Upper lobe of left lung (tissue), 6 donors: ENCODE results near the gene SLC44A5. TPM values are rescaled to one million over a fixed set of nuclear protein-coding genes. Genes with fewer than 3 reads are reported as not detected.
A peak's percentile ranks its signal among the peaks of the same experiment; 100 is the strongest.
"Not testable (repeated sequence)": the region's sequence is repeated elsewhere in the genome, so short reads cannot be mapped to it uniquely, and the experiment has no call there.

ENCODE experiments used
- ATAC-seq, 2 donors: fragments of 200-7000 bp; cut with Tn5 transposase; one replicate each; pipeline ENCODE4 v1.9.1; 2022; ENCODE audit warnings: mild to moderate bottlenecking in 2 of 2, moderate library complexity in 2 of 2; ENCODE audit not compliant: low FRiP score in 2 of 2
- DNase-seq, 2 donors: peaks; one replicate each; pipeline ENCODE4 v3.0.0-alpha.2; 2019 to 2020
- H3K27ac ChIP-seq, 4 donors: fragments of 200-600 bp; sonication (generic); one replicate each; pipeline ENCODE4 v1.5.1; 2016 to 2019
- H3K27me3 ChIP-seq, 4 donors: fragments of 200-600 bp; sonication (generic); one replicate each; pipeline ENCODE4 v1.5.1; 2017 to 2019
- H3K36me3 ChIP-seq, 4 donors: fragments of 200-600 bp; sonication (generic); one replicate each; pipeline ENCODE4 v1.5.1; 2016 to 2019
- H3K4me1 ChIP-seq, 4 donors: fragments of 200-600 bp; sonication (generic); one replicate each; pipeline ENCODE4 v1.5.1; 2018 to 2019
- H3K4me3 ChIP-seq, 4 donors: fragments of 200-600 bp; sonication (generic); one replicate each; pipeline ENCODE4 v1.5.1; 2017 to 2019; ENCODE audit warnings: mild to moderate bottlenecking in 2 of 4, moderate library complexity in 1 of 4
- H3K9me3 ChIP-seq, 4 donors: fragments of 200-600 bp; sonication (generic); one replicate each; pipeline ENCODE4 v1.5.1; 2018 to 2019
- EP300 ChIP-seq, 4 donors: sonication (generic); formaldehyde crosslinking; IDR thresholded peaks; one replicate each; pipeline ENCODE4 v1.5.1; 2017; ENCODE audit warnings: antibody characterized with exemption in 4 of 4, control low read depth in 2 of 4
- POLR2A ChIP-seq, 4 donors: fragments of 450-650 bp; IDR thresholded peaks; one replicate each; pipeline ENCODE4 v1.5.1; 2016 to 2017; ENCODE audit warnings: antibody characterized with exemption in 4 of 4, mild to moderate bottlenecking in 2 of 4
- POLR2AphosphoS5 ChIP-seq, 2 donors: sonication (generic); formaldehyde crosslinking; IDR thresholded peaks; one replicate each; pipeline ENCODE4 v1.5.1; 2017; ENCODE audit warnings: antibody characterized with exemption in 2 of 2
- WGBS, 2 donors: methylation state at CpG; one replicate each; pipeline ENCODE4 v1.1.5; 2017 to 2018; 5-methylcytosine and 5-hydroxymethylcytosine counted together
- total RNA-seq, 6 donors: library from RNA; depleted of rRNA in 4 of 6; stranded (reverse); fragments of >200 nt in 4 of 6; gene quantifications; one replicate each; pipeline versions ENCODE4 v1.1.0 to v1.2.1, GENCODE V29; 2016 to 2021
- TF ChIP-seq, protein P1 (sequence below), 6 experiments: fragments of 450-650 bp in 4 of 6; fragments of 200-600 bp in 2 of 6; sonication (generic) in 2 of 6; IDR thresholded peaks; one replicate each; pipeline ENCODE4 v1.5.1; 2016 to 2019; ENCODE audit warnings: antibody characterized with exemption in 6 of 6
- donor health status: DM: no; HTN: no; CAD: no; lungs with moderate emphysema.
- donor health status: DM: no; HTN: yes; CAD: no; lungs with severe emphysema.

SLC44A5 gene
- total RNA-seq, 6 donors from 2014 or later: 0.11 to 4.2 (median 0.40) TPM; not detected in 1

DNA sequence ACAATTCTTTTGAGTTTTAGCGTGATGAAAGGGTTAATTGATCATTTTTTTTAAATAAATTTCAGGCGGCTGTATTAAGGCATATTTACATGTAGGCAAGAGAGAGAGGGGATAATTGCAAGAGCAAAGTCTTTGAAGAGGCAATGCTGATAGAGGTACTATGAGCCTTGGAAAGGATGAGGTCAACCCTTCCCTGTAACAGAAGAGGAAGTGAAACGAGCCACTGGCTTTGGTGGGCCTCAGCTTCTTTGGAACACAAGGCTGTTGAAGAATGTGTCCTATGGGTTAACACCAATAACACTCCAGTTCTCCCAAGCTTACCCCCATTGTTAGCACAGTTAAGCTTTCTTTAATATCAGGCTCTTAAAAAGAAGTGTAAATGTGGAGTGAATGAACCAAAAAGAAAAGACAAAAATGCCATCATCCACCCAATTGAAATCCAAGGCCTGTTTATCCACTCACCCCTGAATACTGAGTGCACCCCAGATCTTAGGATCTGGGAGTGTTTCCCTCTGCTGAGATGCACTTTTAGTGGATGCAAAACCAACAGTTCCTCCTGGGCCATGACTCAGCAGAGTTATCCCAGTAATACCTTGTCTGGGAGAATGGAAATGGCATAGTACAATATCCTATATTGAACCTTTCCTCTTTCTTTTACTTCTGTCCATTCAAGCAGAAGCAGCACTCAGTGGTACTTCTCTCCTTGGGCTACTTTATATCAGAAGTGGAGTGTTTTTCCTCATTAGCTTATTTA is 216.4 kb downstream of the SLC44A5 start:
- DNase-seq (no peak), ATAC-seq (no peak)
- H3K36me3 ChIP-seq: no peaks in the 10 kb centered on the region
- no peak overlapping the region for H3K4me3 ChIP-seq
- no peak for TF ChIP-seq POLR2A (IDR thresholded peaks at IDR 0.05)
- no peak for TF ChIP-seq EP300 (IDR thresholded peaks at IDR 0.05)
- TF ChIP-seq, protein P1, sequence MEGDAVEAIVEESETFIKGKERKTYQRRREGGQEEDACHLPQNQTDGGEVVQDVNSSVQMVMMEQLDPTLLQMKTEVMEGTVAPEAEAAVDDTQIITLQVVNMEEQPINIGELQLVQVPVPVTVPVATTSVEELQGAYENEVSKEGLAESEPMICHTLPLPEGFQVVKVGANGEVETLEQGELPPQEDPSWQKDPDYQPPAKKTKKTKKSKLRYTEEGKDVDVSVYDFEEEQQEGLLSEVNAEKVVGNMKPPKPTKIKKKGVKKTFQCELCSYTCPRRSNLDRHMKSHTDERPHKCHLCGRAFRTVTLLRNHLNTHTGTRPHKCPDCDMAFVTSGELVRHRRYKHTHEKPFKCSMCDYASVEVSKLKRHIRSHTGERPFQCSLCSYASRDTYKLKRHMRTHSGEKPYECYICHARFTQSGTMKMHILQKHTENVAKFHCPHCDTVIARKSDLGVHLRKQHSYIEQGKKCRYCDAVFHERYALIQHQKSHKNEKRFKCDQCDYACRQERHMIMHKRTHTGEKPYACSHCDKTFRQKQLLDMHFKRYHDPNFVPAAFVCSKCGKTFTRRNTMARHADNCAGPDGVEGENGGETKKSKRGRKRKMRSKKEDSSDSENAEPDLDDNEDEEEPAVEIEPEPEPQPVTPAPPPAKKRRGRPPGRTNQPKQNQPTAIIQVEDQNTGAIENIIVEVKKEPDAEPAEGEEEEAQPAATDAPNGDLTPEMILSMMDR (IDR thresholded peaks at IDR 0.05): no peak
- no peak for TF ChIP-seq POLR2AphosphoS5 (IDR thresholded peaks at IDR 0.05)
- no peaks in the 10 kb centered on the region for H3K4me1 ChIP-seq
- H3K9me3 ChIP-seq: no peaks in the 10 kb centered on the region
- no peaks in the 10 kb centered on the region for H3K27me3 ChIP-seq
- 56 to 70% methylated on average over 3 of the region's 3 CpGs for WGBS, 2 donors
- no peak overlapping the region for H3K27ac ChIP-seq

DNA sequence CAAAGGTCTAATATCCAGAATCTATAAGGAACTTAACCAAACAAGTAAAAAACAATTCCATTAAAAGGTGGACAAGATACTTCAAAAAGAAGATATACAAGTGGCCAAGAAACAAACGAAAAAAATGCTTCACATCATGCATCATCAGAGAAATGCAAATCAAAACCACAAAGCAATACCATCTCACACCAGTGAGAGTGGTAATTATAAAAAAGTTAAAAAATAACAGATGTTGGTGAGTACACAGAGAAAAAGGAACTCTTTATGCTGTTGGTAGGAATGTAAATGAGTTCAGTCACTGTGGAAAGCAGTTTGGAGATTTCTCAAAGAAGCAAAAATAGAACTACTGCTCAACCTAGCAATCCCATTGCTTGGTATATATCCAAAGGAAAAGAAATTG is 218.6 kb downstream of the SLC44A5 start:
- TF ChIP-seq, protein P1 (IDR thresholded peaks at IDR 0.05): no peak
- no peak for TF ChIP-seq EP300 (IDR thresholded peaks at IDR 0.05)
- TF ChIP-seq POLR2AphosphoS5 (IDR thresholded peaks at IDR 0.05): no peak
- no peak for TF ChIP-seq POLR2A (IDR thresholded peaks at IDR 0.05)
- WGBS, 2 donors: 26 to 62% methylated on average over 1 of the region's 1 CpG
- H3K4me1 ChIP-seq: no peaks in the 10 kb centered on the region
- DNase-seq (no peak), ATAC-seq (no peak)
- no peak overlapping the region for H3K27ac ChIP-seq
- H3K4me3 ChIP-seq: no peak overlapping the region
- H3K27me3 ChIP-seq: no peaks in the 10 kb centered on the region
- H3K36me3 ChIP-seq: no peaks in the 10 kb centered on the region
- no peaks in the 10 kb centered on the region for H3K9me3 ChIP-seq

DNA sequence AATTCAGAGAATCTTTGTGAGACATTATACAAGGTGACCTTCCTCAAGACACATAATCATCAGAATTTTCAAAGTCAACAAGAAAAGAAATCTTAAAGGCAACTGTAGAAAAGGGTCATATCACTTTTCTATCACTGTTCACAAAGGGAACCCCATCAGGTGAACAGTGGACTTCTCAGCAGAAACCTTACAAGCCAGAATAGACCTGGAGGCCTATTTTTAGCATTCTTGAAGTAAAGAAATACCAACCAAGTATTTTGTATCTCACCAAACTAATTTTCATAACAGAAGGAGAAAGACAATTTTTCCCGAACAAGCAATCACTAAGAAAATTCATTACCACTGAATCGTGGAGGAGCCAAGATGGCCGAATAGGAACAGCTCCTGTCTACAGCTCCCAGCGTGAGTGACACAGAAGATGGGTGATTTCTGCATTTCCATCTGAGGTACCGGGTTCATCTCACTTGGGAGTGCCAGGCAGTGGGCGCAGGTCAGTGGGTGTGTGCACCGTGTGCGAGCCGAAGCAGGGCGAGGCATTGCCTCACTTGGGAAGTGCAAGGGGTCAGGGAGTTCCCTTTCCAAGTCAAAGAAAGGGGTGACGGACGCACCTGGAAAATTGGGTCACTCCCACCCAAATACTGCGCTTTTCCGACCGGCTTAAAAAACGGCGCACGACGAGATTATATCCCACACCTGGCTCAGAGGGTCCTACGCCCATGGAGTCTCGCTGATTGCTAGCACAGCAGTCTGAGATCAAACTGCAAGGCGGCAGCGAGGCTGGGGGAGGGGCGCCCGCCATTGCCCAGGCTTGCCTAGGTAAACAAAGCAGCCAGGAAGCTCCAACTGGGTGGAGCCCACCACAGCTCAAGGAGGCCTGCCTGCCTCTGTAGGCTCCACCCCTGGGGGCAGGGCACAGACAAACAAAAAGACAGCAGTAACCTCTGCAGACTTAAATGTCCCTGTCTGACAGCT is 235.2 kb downstream of the SLC44A5 start:
- H3K27ac ChIP-seq, H3K4me1 ChIP-seq, H3K36me3 ChIP-seq, H3K27me3 ChIP-seq, H3K9me3 ChIP-seq, ATAC-seq: not testable (repeated sequence)
- DNase-seq: peak in 1 of 2 donors; percentile 8
- WGBS, 2 donors: 88 to 89% methylated on average over 20 to 22 of the region's 25 CpGs
- peak overlapping the region in 1 of 4 donors; percentile 20 for H3K4me3 ChIP-seq

GRCh38 chr1:75373542-75374159 is 237.3 kb downstream of the SLC44A5 start:
- Histone ChIP-seq H3K27ac (no peak overlapping the region), H3K27me3 (no peaks in the 10 kb centered on the region), H3K4me1 (no peaks in the 10 kb centered on the region), H3K9me3 (no peaks in the 10 kb centered on the region), H3K36me3 (no peaks in the 10 kb centered on the region), H3K4me3 (no peak overlapping the region)
- TF ChIP-seq EP300 (IDR thresholded peaks at IDR 0.05) (no peak), POLR2AphosphoS5 (IDR thresholded peaks at IDR 0.05) (no peak), POLR2A (IDR thresholded peaks at IDR 0.05) (no peak)
- TF ChIP-seq, protein P1 (IDR thresholded peaks at IDR 0.05): no peak
- ATAC-seq: peak in 1 of 2 donors; percentile 8
- no peak for DNase-seq
- WGBS, 2 donors: 68 to 80% methylated on average over 2 to 5 of the region's 5 CpGs

DNA sequence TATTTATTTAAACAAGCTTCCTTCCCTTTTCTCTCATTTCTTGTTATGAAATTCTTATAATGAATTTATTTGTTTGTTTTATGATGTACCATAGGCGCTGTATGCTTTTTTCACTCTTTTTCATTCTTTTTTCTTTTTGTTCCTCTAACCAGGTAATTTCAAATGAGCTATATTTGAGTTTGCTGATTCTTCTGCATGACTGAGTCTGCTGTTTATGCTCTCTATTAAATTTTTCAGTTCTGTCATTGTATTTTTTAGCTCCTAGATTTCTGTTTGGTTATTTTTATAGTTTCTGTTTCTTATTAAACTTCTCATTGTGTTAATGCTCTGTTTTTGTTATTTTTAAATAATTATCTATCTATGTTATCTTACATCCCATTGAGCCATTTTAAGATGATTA is 244.3 kb downstream of the SLC44A5 start:
- H3K9me3 ChIP-seq: peaks cover 0 to 9% (median 6%) of the 10 kb centered on the region in 4 donors
- TF ChIP-seq EP300 (IDR thresholded peaks at IDR 0.05): no peak
- no peak for TF ChIP-seq POLR2AphosphoS5 (IDR thresholded peaks at IDR 0.05)
- TF ChIP-seq POLR2A (IDR thresholded peaks at IDR 0.05): no peak
- TF ChIP-seq, protein P1 (IDR thresholded peaks at IDR 0.05): no peak
- 85 to 90% methylated on average over 1 of the region's 1 CpG for WGBS, 2 donors

More for the DNA sequence above, 244.3 kb downstream of the SLC44A5 start:
- Histone ChIP-seq H3K4me1 (no peaks in the 10 kb centered on the region), H3K27ac (no peak overlapping the region), H3K27me3 (no peaks in the 10 kb centered on the region), H3K4me3 (no peak overlapping the region), H3K36me3 (no peaks in the 10 kb centered on the region)
- ATAC-seq (no peak), DNase-seq (no peak)
